HG03342 (cell line): ENCODE data around the gene SLC6A1.

Experiments used
- ATAC-seq: cut with Tn5 transposase; IDR thresholded peaks from one replicate; pipeline ENCODE4 v1.9.1; 2021; ENCODE audit warnings: mild to moderate bottlenecking, moderate library complexity; ENCODE audit not compliant: unreplicated experiment

SLC6A1 gene

GRCh38 chr3:10992017-10992942, at the start of gene SLC6A1:
TSS of gene SLC6A1 (plus strand) at chr3:10992748. CDS start at chr3:11017212, 24,464 bp downstream.
- ATAC-seq, result no peak

- ATAC-seq, result no peak
Measured at GRCh38 chr3:10944866-10945265, 47.7 kb upstream of the SLC6A1 start.

- peak; percentile 55 for ATAC-seq
Measured at GRCh38 chr3:10945683-10946287, 46.8 kb upstream of the SLC6A1 start.

GRCh38 chr3:10946526-10946925, 46.0 kb upstream of the SLC6A1 start:
- ATAC-seq, result no peak

- no peak for ATAC-seq
Measured at GRCh38 chr3:10948326-10948725, 44.2 kb upstream of the SLC6A1 start.

- no peak for ATAC-seq
Measured at GRCh38 chr3:10949197-10949596, 43.4 kb upstream of the SLC6A1 start.

- ATAC-seq, result no peak
Measured at GRCh38 chr3:10950476-10951294, 41.9 kb upstream of the SLC6A1 start.

- no peak for ATAC-seq
Measured at GRCh38 chr3:10951295-10951926, 41.1 kb upstream of the SLC6A1 start.

- no peak for ATAC-seq
Measured at GRCh38 chr3:10952525-10952924, 40.0 kb upstream of the SLC6A1 start.

GRCh38 chr3:10954740-10955139, 37.8 kb upstream of the SLC6A1 start:
- ATAC-seq, result no peak

- ATAC-seq, result no peak
Measured at GRCh38 chr3:10955711-10956453, 36.7 kb upstream of the SLC6A1 start.

GRCh38 chr3:10956531-10956930, 36.0 kb upstream of the SLC6A1 start:
- ATAC-seq, result no peak

- ATAC-seq, result no peak
Measured at GRCh38 chr3:10956986-10957385, 35.6 kb upstream of the SLC6A1 start.

- ATAC-seq, result no peak
Measured at GRCh38 chr3:10957976-10958749, 34.4 kb upstream of the SLC6A1 start.

- ATAC-seq, result no peak
Measured at GRCh38 chr3:10960255-10960654, 32.3 kb upstream of the SLC6A1 start.

GRCh38 chr3:10961921-10962320, 30.6 kb upstream of the SLC6A1 start:
- no peak for ATAC-seq

GRCh38 chr3:10962481-10963036, 30.0 kb upstream of the SLC6A1 start:
- ATAC-seq, result no peak

- no peak for ATAC-seq
Measured at GRCh38 chr3:10964537-10965167, 27.9 kb upstream of the SLC6A1 start.

- ATAC-seq, result no peak
Measured at GRCh38 chr3:10968401-10968800, 24.1 kb upstream of the SLC6A1 start.
